ENCODE measurements around the gene HSPA4L. TPM values are rescaled to one million over a fixed set of nuclear protein-coding genes. Genes with fewer than 3 reads are reported as not detected.

The HSPA4L gene
- total RNA-seq, 4 donors from 2014 or later = 0.36 to 1.2 (median 0.74) TPM

DNA sequence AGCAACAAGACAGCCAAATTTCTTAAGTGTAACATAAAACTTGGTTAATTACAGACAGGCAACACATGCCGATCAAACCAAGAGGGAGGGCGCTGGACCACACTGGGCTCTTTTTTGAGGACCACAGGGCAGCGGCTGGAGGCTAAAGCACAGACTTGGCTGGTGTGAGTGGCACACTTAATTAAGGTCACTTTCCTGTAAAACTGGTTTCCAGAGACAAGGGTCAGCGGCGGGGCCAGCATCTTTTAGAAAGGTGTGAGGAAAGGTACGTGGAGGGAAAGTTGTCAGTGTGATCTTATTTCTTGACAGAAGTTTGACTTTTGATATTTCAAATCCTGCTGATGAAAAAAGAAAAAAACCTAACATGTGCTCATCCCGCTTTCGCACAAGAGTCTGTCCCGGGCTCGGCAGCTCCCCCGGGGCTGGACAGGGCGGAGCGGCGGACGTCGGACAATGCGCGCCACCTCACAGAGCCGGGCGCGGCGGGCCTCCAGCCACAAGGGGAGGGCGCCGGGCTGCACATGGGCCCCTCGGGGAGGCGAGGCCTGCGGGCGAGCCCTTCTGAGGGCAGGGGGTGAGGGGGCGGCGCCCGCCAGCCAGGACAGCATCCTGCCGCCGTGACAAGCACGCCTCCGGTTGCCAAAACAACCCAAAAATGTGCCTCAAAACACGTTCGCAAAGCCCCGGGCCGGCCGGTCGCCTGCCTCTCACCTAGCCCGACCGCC, 660 bp upstream of the HSPA4L start:
- Histone ChIP-seq H3K27ac (peak overlapping the region; percentile 67 to 80 (median 78)), H3K36me3 (no peaks in the 10 kb centered on the region), H3K4me3 (peak overlapping the region; percentile 68 to 96 (median 80)), H3K9me3 (no peaks in the 10 kb centered on the region), H3K4me1 (peaks cover 0 to 10% of the 10 kb centered on the region in 2 donors), H3K27me3 (no peaks in the 10 kb centered on the region)
- TF ChIP-seq POLR2A (IDR thresholded peaks at IDR 0.05) = no peak
- TF ChIP-seq, protein P1, sequence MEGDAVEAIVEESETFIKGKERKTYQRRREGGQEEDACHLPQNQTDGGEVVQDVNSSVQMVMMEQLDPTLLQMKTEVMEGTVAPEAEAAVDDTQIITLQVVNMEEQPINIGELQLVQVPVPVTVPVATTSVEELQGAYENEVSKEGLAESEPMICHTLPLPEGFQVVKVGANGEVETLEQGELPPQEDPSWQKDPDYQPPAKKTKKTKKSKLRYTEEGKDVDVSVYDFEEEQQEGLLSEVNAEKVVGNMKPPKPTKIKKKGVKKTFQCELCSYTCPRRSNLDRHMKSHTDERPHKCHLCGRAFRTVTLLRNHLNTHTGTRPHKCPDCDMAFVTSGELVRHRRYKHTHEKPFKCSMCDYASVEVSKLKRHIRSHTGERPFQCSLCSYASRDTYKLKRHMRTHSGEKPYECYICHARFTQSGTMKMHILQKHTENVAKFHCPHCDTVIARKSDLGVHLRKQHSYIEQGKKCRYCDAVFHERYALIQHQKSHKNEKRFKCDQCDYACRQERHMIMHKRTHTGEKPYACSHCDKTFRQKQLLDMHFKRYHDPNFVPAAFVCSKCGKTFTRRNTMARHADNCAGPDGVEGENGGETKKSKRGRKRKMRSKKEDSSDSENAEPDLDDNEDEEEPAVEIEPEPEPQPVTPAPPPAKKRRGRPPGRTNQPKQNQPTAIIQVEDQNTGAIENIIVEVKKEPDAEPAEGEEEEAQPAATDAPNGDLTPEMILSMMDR (IDR thresholded peaks at IDR 0.05 in 4 of 5, conservative IDR thresholded peaks at IDR 0.05 in 1 of 5) = no peak
- in situ Hi-C loops (cut with MboI; ENCODE audit: low sequenced_read_pairs in 4 of 4) (loop anchor here in 2 of 4 donors (10.0 to 25.0 kb wide), 2 partner anchors 103 to 181 kb away; partner anchors contain the start of genes ABHD18 (in 1 of the 2), MFSD8 (in 1 of the 2) and PLK4 (in 1 of the 2)), intact Hi-C loops (cut with DNase I; ENCODE audit: low total_unique reads) (loop anchor here (1.0 to 5.0 kb wide), 4 partner anchors 99 to 281 kb away; partner anchors contain the start of genes ABHD18, INTU, LARP1B and MFSD8)
- ATAC-seq = peak; percentile 15 to 33
- DNase-seq = peak; percentile 3 to 14

DNA sequence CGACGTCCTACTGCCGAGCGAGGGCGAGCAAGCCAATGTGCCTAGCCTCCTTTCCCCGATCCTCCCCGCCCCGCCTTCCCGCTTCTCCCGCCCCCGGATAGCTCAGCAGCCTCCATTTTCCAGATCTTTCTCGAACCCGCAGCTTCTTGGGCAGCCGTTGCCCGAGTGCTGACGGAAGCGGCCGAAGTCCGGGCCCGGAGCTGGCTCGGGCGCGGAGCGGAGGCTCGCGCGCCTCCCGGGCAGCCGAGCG, 172 bp upstream of the HSPA4L start:
- ATAC-seq = peak; percentile 27 to 45
- Histone ChIP-seq H3K27ac (peak overlapping the region; percentile 67 to 80 (median 78)), H3K4me1 (peaks cover 0 to 10% of the 10 kb centered on the region in 2 donors), H3K27me3 (no peaks in the 10 kb centered on the region), H3K9me3 (no peaks in the 10 kb centered on the region), H3K36me3 (no peaks in the 10 kb centered on the region), H3K4me3 (peak overlapping the region; percentile 68 to 96 (median 80))
- peak in 1 of 2 donors; percentile 55 for DNase-seq
- in situ Hi-C loops (cut with MboI; ENCODE audit: low sequenced_read_pairs in 4 of 4) (loop anchor here in 2 of 4 donors (10.0 to 25.0 kb wide), 2 partner anchors 103 to 180 kb away; partner anchors contain the start of genes ABHD18 (in 1 of the 2), MFSD8 (in 1 of the 2) and PLK4 (in 1 of the 2)), intact Hi-C loops (cut with DNase I; ENCODE audit: low total_unique reads) (loop anchor here (1.0 to 5.0 kb wide), 4 partner anchors 99 to 280 kb away; partner anchors contain the start of genes ABHD18, INTU, LARP1B and MFSD8)
- TF ChIP-seq, protein P1 (IDR thresholded peaks at IDR 0.05 in 4 of 5, conservative IDR thresholded peaks at IDR 0.05 in 1 of 5) = no peak
- TF ChIP-seq POLR2A (IDR thresholded peaks at IDR 0.05) = no peak

DNA sequence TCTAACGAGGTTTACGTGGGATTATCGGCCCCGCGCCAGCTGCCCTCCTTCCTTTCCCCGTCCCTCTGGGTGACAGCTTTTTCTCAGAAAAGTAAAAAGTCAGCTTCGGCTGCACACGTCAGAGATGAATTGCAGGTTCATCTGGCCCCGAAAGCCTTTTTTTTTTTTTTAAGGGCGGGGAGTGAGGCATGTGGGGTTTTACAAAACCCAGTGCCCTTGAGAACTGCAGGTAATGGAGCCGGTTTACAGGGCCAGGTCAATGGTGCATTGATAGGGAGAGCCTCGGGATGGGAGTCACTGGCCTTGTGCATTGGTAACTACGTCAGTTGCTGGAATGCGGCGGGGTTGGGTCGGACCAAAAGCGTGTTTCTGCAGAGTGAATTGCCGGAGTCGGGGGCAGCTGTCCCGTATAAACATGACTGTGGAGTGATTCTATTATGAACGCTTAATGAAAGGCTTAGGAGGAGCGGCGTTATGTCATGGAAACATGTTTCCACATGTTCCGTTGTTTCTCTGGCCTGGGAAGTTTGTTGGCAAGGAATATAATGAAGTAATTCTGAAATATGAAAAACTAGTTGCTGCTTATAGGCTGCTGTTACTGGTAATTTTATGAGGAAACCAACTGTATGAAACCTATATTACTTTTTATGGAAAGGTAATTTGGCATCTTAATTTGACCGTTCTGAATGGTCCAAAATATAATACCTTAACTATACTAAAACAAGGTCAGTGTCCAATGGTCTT, 1.1 kb downstream of the HSPA4L start:
- in situ Hi-C loops (cut with MboI; ENCODE audit: low sequenced_read_pairs in 4 of 4) (loop anchor here in 2 of 4 donors (10.0 to 25.0 kb wide), 2 partner anchors 102 to 179 kb away; partner anchors contain the start of genes ABHD18 (in 1 of the 2), MFSD8 (in 1 of the 2) and PLK4 (in 1 of the 2)), intact Hi-C loops (cut with DNase I; ENCODE audit: low total_unique reads) (loop anchor here (2.0 to 5.0 kb wide), 3 partner anchors 98 to 279 kb away; partner anchors contain the start of genes INTU, LARP1B and PLK4)
- peak overlapping the region; percentile 67 to 80 (median 78) for H3K27ac ChIP-seq
- ATAC-seq (peak; percentile 22 to 43), DNase-seq (peak; percentile 29 to 31)
- no peaks in the 10 kb centered on the region for H3K27me3 ChIP-seq
- TF ChIP-seq POLR2A (IDR thresholded peaks at IDR 0.05) = no peak
- TF ChIP-seq, protein P1 (IDR thresholded peaks at IDR 0.05 in 4 of 5, conservative IDR thresholded peaks at IDR 0.05 in 1 of 5) = no peak
- H3K36me3 ChIP-seq = no peaks in the 10 kb centered on the region
- H3K4me1 ChIP-seq = peaks cover 0 to 10% of the 10 kb centered on the region in 2 donors
- H3K4me3 ChIP-seq = peak overlapping the region; percentile 68 to 96 (median 80)
- H3K9me3 ChIP-seq = no peaks in the 10 kb centered on the region

DNA sequence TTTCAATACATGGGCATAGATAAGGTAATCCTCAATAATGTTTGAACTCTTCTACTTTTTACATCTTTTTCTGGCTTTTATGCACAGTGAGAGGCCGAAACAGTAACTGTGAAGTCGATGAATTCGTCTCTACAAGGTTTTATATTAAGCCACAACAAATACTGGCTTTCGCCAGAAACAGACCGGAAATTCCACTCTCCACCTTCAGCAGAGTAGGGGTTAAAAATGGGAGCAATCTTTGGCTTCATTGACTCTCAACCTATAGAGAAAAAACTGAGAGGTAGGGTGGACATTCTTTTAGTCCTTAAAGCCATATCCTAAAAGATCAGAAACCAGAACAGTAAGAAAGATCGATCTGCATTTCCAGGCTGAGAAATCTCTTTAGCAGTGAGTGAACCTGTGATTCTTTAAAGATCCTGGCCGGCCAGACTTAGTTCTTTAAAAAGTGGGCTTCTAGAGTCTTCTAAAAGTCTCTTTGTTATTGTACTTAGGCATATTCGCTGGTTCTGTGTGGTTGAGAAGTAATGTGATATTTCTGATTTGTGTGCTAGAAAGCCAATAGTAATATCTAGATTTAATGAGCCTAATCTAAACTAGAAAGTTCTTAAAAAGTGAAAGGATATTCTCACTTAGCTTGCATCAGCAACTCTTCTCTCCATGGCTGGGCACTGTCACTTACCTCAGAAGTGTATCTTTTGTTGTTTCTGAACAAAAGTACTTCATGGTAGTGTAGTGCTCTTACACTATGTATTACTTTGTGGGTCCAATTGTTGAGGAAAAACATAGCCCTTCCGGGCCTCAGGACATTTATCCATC, 2.0 kb downstream of the HSPA4L start:
- no peaks in the 10 kb centered on the region for H3K27me3 ChIP-seq
- intact Hi-C loops (cut with DNase I; ENCODE audit: low total_unique reads) = loop anchor here (2.0 to 5.0 kb wide), 3 partner anchors 97 to 278 kb away; partner anchors contain the start of genes INTU, LARP1B and PLK4
- ATAC-seq = no peak
- no peak for TF ChIP-seq POLR2A (IDR thresholded peaks at IDR 0.05)
- TF ChIP-seq, protein P1 (IDR thresholded peaks at IDR 0.05 in 4 of 5, conservative IDR thresholded peaks at IDR 0.05 in 1 of 5) = no peak
- in situ Hi-C loops (cut with MboI; ENCODE audit: low sequenced_read_pairs in 4 of 4) = loop anchor here in 2 of 4 donors (10.0 to 25.0 kb wide), 2 partner anchors 101 to 178 kb away; partner anchors contain the start of genes ABHD18 (in 1 of the 2), MFSD8 (in 1 of the 2) and PLK4 (in 1 of the 2)
- peaks cover 0 to 10% of the 10 kb centered on the region in 2 donors for H3K4me1 ChIP-seq
- peak overlapping the region in 2 of 4 donors; percentile 68 to 96 for H3K4me3 ChIP-seq
- DNase-seq = no peak
- no peaks in the 10 kb centered on the region for H3K9me3 ChIP-seq
- no peaks in the 10 kb centered on the region for H3K36me3 ChIP-seq
- H3K27ac ChIP-seq = peak overlapping the region; percentile 67 to 80 (median 78)
